KMS-11 (cell line): Measurements from ENCODE around the gene RANBP17.

ENCODE experiments used
- H2AFZ ChIP-seq: fragments of 200-600 bp; sonication (generic); 2 replicates; pipeline ENCODE4 v1.6.1; 2016; ENCODE audit warnings: antibody characterized with exemption, mixed run types, low read depth
- H3K27ac ChIP-seq: fragments of 200-600 bp; sonication (generic); 2 replicates; pipeline ENCODE4 v1.6.1; 2016; ENCODE audit warnings: mild to moderate bottlenecking, mixed run types
- H3K27me3 ChIP-seq: fragments of 200-600 bp; sonication (generic); 2 replicates; pipeline ENCODE4 v1.6.1; 2017; ENCODE audit warnings: mild to moderate bottlenecking, low read depth, mixed run types, moderate library complexity; ENCODE audit not compliant: insufficient read depth
- H3K36me3 ChIP-seq: fragments of 200-600 bp; sonication (generic); 2 replicates; pipeline ENCODE4 v1.6.1; 2017; ENCODE audit warnings: mild to moderate bottlenecking, mixed run types; ENCODE audit not compliant: insufficient read depth
- H3K4me1 ChIP-seq: fragments of 200-600 bp; sonication (generic); 2 replicates; pipeline ENCODE4 v1.6.1; 2016; ENCODE audit warnings: mild to moderate bottlenecking, low read depth, mixed run types; ENCODE audit not compliant: poor library complexity, severe bottlenecking
- H3K4me2 ChIP-seq: fragments of 200-600 bp; sonication (generic); 2 replicates; pipeline ENCODE4 v1.7.0; 2016; ENCODE audit warnings: mild to moderate bottlenecking, mixed run types
- H3K4me3 ChIP-seq: fragments of 200-600 bp; sonication (generic); IDR thresholded peaks from 2 replicates; pipeline ENCODE4 v1.6.1; 2017; ENCODE audit warnings: low read depth, low read length, mixed read lengths; ENCODE audit not compliant: insufficient read depth
- H3K79me2 ChIP-seq: fragments of 200-600 bp; sonication (generic); 2 replicates; pipeline ENCODE4 v1.6.1; 2016; ENCODE audit warnings: low read depth, mixed run types; ENCODE audit not compliant: insufficient read depth
- H3K9ac ChIP-seq: fragments of 200-600 bp; sonication (generic); 2 replicates; pipeline ENCODE4 v1.6.1; 2016; ENCODE audit warnings: mild to moderate bottlenecking, mixed run types
- H4K20me1 ChIP-seq: fragments of 200-600 bp; sonication (generic); 2 replicates; pipeline ENCODE4 v1.6.1; 2016; ENCODE audit warnings: mild to moderate bottlenecking, mixed run types; ENCODE audit not compliant: insufficient read depth
- TF ChIP-seq, protein P1 (sequence below): fragments of 200-600 bp; sonication (generic); conservative IDR thresholded peaks from 2 replicates; pipeline ENCODE4 v1.6.1; 2017; ENCODE audit warnings: low read depth, mild to moderate bottlenecking, antibody characterized with exemption, low read length, moderate library complexity, mixed read lengths

The RANBP17 gene

GRCh38 chr5:171157276-171157675 is 295.5 kb downstream of the RANBP17 start:
- TF ChIP-seq, protein P1, sequence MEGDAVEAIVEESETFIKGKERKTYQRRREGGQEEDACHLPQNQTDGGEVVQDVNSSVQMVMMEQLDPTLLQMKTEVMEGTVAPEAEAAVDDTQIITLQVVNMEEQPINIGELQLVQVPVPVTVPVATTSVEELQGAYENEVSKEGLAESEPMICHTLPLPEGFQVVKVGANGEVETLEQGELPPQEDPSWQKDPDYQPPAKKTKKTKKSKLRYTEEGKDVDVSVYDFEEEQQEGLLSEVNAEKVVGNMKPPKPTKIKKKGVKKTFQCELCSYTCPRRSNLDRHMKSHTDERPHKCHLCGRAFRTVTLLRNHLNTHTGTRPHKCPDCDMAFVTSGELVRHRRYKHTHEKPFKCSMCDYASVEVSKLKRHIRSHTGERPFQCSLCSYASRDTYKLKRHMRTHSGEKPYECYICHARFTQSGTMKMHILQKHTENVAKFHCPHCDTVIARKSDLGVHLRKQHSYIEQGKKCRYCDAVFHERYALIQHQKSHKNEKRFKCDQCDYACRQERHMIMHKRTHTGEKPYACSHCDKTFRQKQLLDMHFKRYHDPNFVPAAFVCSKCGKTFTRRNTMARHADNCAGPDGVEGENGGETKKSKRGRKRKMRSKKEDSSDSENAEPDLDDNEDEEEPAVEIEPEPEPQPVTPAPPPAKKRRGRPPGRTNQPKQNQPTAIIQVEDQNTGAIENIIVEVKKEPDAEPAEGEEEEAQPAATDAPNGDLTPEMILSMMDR: no peak
- H3K79me2 ChIP-seq: no peaks in the 10 kb centered on the region
- H3K27me3 ChIP-seq: no peaks in the 10 kb centered on the region
- no peaks in the 10 kb centered on the region for H3K4me1 ChIP-seq
- H3K4me3 ChIP-seq: no peak overlapping the region
- no peak overlapping the region for H3K27ac ChIP-seq
- no peaks in the 10 kb centered on the region for H3K36me3 ChIP-seq
- no peaks in the 10 kb centered on the region for H4K20me1 ChIP-seq
- H3K9ac ChIP-seq: no peak overlapping the region
- H3K4me2 ChIP-seq: no peak overlapping the region
- H2AFZ ChIP-seq: no peak overlapping the region

GRCh38 chr5:171157775-171158174 is 296.0 kb downstream of the RANBP17 start:
- no peaks in the 10 kb centered on the region for H4K20me1 ChIP-seq

GRCh38 chr5:171158581-171158980 is 296.8 kb downstream of the RANBP17 start:
- no peak overlapping the region for H3K9ac ChIP-seq
- no peaks in the 10 kb centered on the region for H3K79me2 ChIP-seq
- H4K20me1 ChIP-seq: no peaks in the 10 kb centered on the region
- no peak overlapping the region for H3K4me2 ChIP-seq
- TF ChIP-seq, protein P1: no peak
- no peak overlapping the region for H3K4me3 ChIP-seq
- no peaks in the 10 kb centered on the region for H3K27me3 ChIP-seq
- no peaks in the 10 kb centered on the region for H3K4me1 ChIP-seq
- no peaks in the 10 kb centered on the region for H3K36me3 ChIP-seq
- no peak overlapping the region for H3K27ac ChIP-seq
- no peak overlapping the region for H2AFZ ChIP-seq

More at GRCh38 chr5:171157775-171158174, 296.0 kb downstream of the RANBP17 start:
- no peak overlapping the region for H3K4me3 ChIP-seq
- H3K27me3 ChIP-seq: no peaks in the 10 kb centered on the region
- H3K36me3 ChIP-seq: no peaks in the 10 kb centered on the region
- TF ChIP-seq, protein P1: no peak
- H3K79me2 ChIP-seq: no peaks in the 10 kb centered on the region
- H3K27ac ChIP-seq: no peak overlapping the region
- H2AFZ ChIP-seq: no peak overlapping the region
- no peak overlapping the region for H3K9ac ChIP-seq
- no peaks in the 10 kb centered on the region for H3K4me1 ChIP-seq
- H3K4me2 ChIP-seq: no peak overlapping the region

- TF ChIP-seq, protein P1: no peak
- H3K4me1 ChIP-seq: no peaks in the 10 kb centered on the region
- no peak overlapping the region for H3K4me3 ChIP-seq
- H3K4me2 ChIP-seq: no peak overlapping the region
- H3K9ac ChIP-seq: no peak overlapping the region
- H3K79me2 ChIP-seq: no peaks in the 10 kb centered on the region
- no peak overlapping the region for H3K27ac ChIP-seq
- no peak overlapping the region for H2AFZ ChIP-seq
- no peaks in the 10 kb centered on the region for H4K20me1 ChIP-seq
- no peaks in the 10 kb centered on the region for H3K36me3 ChIP-seq
- H3K27me3 ChIP-seq: no peaks in the 10 kb centered on the region
Measured at GRCh38 chr5:171162165-171162564, 300.3 kb downstream of the RANBP17 start.

DNA sequence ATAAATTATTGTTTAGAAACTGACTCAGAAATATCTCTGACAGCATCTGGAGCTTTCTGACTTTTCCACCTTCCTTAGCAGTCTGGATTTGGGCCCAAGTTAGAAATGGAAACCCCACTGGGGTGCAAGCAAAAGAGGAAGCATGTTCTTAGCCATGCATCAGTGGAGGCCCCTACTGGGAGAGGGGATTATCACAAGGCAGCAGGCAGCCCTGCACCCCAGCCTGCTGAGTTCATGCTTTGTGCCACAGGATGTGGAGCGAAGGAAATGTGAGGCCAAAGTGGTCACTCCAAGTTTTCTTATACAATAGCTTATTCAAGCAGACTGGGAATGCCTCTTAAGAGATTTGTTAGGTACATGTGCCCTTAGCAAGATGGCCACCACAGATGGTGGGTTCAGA is 300.8 kb downstream of the RANBP17 start:
- Histone ChIP-seq H3K4me2 (no peak overlapping the region), H3K4me3 (no peak overlapping the region), H3K9ac (no peak overlapping the region), H2AFZ (no peak overlapping the region), H4K20me1 (no peaks in the 10 kb centered on the region), H3K79me2 (no peaks in the 10 kb centered on the region), H3K27me3 (no peaks in the 10 kb centered on the region), H3K36me3 (no peaks in the 10 kb centered on the region), H3K4me1 (no peaks in the 10 kb centered on the region), H3K27ac (no peak overlapping the region)
- TF ChIP-seq, protein P1: 0 out of 2 replicates have a peak, but pooled peaks have one; percentile 32
